Pulmonary artery endothelial cell (primary cell): ENCODE results near the gene PEX12. TPM values are rescaled to one million over a fixed set of nuclear protein-coding genes. Genes with fewer than 3 reads are reported as not detected.
"Not testable (repeated sequence)": the region's sequence is repeated elsewhere in the genome, so short reads cannot be mapped to it uniquely, and the experiment has no call there.

Experiments
- DNase-seq: peaks from one replicate; pipeline ENCODE4 v3.0.0-alpha.2; 2011; ENCODE audit warnings: low read depth, low spot score
- total RNA-seq: library from RNA; depleted of rRNA; stranded (reverse); fragments of >200 nt; gene quantifications from 2 replicates; pipeline ENCODE4 v1.2.3, GENCODE V29; 2014

PEX12 gene
- total RNA-seq, 1 donor from 2014 or later: 2.4 TPM

DNA sequence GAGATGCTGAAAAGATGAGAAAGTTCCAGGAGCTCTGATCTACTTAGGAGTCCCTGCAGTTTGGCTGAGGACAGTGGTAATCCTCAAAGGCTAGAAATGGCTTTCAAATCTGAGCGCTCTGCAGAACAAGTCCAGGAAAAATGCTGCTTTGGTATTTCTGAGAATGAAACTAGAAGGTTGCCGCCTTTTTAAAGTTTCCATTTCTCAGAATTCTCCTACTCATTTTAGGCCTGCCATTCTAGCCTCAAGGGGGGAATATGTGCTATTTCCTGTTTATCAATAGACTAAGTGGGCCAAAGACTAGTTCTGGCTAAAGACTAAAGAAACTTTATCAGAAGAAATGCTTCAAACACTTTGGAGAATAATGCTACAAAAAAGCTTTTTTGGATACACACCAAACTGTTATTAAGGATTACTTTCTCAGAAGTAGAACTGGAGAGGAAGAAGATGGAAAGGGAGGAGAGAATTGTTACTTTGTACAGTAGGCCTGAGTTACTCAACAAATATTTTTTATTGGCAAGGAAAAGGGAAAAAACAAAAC, 40.7 kb downstream of the PEX12 start, which contains the start of gene SLFN12L:
TSS of gene SLFN12L (minus strand) at position 78 of the 541 bp plus-strand sequence. CDS start 15,314 bp downstream, outside the sequence.
- DNase-seq: no peak

DNA sequence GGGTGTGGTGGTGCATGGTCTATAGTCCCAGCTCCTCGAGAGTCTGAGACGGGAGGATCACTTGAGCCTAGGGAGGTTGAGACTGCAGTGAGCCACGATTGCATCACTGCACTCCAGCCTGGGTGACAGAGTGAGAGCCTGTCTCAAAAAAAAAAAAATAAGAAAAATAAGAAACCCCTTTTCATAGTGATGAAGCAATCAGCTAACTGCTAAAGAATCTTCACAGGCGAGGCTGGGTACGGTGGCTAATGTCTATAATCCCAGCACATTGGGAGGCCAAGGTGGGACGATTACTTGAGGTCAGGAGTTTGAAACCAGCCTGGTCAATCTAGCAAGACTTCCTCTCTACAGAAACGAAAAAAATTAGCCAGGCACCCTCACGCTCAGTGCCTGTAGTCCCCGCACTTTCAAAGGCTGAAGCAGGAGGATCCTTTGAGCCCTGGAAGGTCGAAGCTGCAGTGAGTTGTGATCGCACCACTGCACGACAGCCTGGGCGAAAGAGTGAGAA, 41.7 kb downstream of the PEX12 start:
- no peak for DNase-seq

DNA sequence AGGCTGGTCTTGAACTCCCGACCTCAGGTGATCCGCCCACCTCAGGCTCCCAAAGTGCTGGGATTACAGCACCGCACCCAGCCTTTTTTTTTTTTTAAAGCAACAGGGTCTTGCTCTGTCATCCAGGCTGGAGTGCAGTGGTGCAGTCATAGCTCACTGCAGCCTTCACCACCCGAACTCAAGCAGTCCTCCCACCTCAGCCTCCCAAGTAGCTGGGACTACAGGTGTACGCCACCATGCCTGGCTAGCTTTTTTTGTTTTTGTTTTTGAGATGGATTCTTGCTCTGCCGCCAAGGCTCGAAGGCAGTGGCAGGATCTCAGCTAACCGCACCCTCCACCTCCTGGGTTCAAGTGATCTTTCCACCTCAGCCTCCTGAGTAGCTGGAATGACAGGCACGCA, 43.0 kb downstream of the PEX12 start:
- DNase-seq: not testable (repeated sequence)

DNA sequence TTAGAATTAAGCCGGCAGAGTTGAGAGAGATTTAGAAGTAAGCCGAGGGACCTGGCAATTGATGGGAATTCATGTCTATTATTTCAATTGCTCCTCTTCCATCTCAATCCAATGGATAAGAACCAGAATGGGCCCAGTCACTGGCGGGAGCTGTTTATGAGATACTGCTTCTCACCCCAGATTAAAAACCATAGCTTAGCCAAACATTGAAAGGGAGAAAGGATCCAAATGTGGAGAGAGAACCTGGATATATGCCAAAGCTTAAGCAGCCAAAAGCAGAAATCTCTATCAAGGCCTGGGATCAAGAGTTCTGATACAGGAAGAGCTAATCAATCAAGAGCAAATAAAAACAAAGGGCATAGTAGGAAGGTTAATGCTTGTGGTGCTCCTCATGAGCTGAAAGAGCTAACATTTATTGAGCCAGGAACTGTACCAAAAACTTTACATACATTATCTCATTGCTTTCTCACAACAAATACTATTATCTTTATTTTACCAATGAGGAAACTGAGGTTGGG, 43.7 kb downstream of the PEX12 start:
- DNase-seq: no peak

DNA sequence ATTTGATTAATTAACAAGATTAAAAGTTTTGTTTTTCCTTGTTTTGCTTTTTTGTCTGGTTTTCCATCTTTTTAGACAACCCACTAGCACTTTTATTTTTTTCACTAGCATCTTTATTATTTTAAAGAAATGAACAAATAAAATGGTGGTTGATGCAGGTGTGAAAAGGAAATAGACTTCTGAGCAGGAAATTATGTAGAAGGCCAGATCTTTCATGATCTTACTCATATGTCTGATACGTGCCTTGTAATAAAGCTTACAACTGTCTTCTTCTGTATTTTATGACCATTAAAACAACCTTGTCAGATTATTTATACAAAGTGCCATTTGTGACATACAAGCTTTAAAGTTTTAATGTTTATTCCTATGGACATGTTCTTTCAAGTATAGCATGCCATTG, 47.2 kb downstream of the PEX12 start:
- no peak for DNase-seq

DNA sequence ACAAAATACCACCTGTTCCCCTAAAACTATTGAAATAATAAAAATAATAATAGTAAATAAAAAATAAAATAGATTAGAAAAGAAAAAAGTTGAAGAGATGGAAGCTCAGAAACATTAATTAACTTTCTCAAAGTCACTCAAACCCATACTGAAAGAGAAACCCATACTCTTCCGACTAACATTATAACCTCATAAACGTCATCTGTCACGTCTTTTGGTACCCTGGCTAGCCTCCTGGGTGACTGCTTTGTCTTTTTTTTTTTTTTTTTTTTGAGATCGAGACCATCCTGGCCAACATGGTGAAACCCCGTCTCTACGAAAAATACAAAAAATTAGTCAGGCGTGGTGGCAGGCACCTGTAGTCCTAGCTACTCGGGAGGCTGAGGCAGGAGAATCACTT, 48.5 kb downstream of the PEX12 start:
- DNase-seq: no peak

DNA sequence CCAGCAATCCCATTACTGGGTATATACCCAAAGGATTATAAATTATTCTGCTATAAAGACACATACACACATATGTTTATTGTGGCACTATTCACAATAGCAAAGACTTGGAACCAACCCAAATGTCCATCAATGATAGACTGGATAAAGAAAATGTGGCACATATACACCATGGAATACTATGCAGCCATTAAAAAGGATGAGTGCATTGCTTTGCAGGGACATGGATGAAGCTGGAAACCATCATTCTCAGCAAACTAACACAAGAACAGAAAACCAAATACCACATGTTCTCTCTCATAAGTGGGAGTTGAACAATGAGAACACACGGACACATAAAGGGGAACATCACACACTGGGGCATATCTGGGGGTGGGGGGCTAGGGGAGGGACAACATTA, 49.0 kb downstream of the PEX12 start:
- not testable (repeated sequence) for DNase-seq

Other genes starting within 250 kb of the PEX12 start
- 98.6 and 225 TPM in 2 replicates for gene SLFN11, start 204.9 kb downstream of the PEX12 start, total RNA-seq
- 30.6 and 50.1 TPM in 2 replicates for gene SLFN12, start 146.1 kb downstream of the PEX12 start, total RNA-seq
- 2.6 and 6.9 TPM in 2 replicates for gene SLFN13, start 129.8 kb downstream of the PEX12 start, total RNA-seq
- 0.04 and 0.07 TPM in 2 replicates for gene SLFN12L, start 40.9 kb downstream of the PEX12 start, total RNA-seq
- gene SLFN14, start 17.8 kb downstream of the PEX12 start, total RNA-seq: not detected in 2 replicates
- gene AP2B1, start 8.8 kb upstream of the PEX12 start, total RNA-seq: 102 TPM in 2 replicates
- gene RASL10B, start 153.1 kb upstream of the PEX12 start, total RNA-seq: 0.20 and 0.49 TPM in 2 replicates
- not detected in 2 replicates for gene GAS2L2, start 174.7 kb upstream of the PEX12 start, total RNA-seq
- gene C17orf50, start 182.3 kb upstream of the PEX12 start, total RNA-seq: not detected in 2 replicates
- gene MMP28, start 217.1 kb upstream of the PEX12 start, total RNA-seq: 4.3 and 7.2 TPM in 2 replicates
- gene TAF15, start 230.9 kb upstream of the PEX12 start, total RNA-seq: 97.9 and 135 TPM in 2 replicates